GM23338 (cell line): ENCODE results near the gene QKI. TPM values are rescaled to one million over a fixed set of nuclear protein-coding genes. Genes with fewer than 3 reads are reported as not detected.

ENCODE experiments used
- ATAC-seq: fragments of 200-7000 bp; cut with Tn5 transposase; 3 replicates; pipeline ENCODE4 v1.9.1; 2020
- DNase-seq: peaks from one replicate; pipeline ENCODE4 v3.0.0-alpha.2; 2015; ENCODE audit warnings: low spot score
- H2AFZ ChIP-seq: fragments of 200-600 bp; sonication (generic); 2 replicates; pipeline ENCODE4 v1.8.0; 2016; ENCODE audit warnings: antibody characterized with exemption, mild to moderate bottlenecking, moderate library complexity
- H3F3A ChIP-seq: fragments of 200-600 bp; sonication (generic); replicated peaks from 2 replicates; pipeline ENCODE4 v1.8.0; 2017; ENCODE audit warnings: antibody characterized with exemption, mixed run types, low read depth
- H3K27ac ChIP-seq: fragments of 200-600 bp; sonication (generic); 2 replicates; pipeline ENCODE4 v1.6.1; 2016; ENCODE audit warnings: low read depth
- H3K27me3 ChIP-seq: fragments of 200-600 bp; sonication (generic); 2 replicates; pipeline ENCODE4 v1.8.0; 2016; ENCODE audit warnings: mild to moderate bottlenecking, mixed run types, moderate library complexity; ENCODE audit not compliant: insufficient read depth
- H3K36me3 ChIP-seq: fragments of 200-600 bp; sonication (generic); 2 replicates; pipeline ENCODE4 v1.8.0; 2016; ENCODE audit warnings: mild to moderate bottlenecking; ENCODE audit not compliant: insufficient read depth
- H3K4me1 ChIP-seq: fragments of 200-600 bp; sonication (generic); 2 replicates; pipeline ENCODE4 v1.8.0; 2016; ENCODE audit warnings: mild to moderate bottlenecking, moderate library complexity; ENCODE audit not compliant: insufficient read depth
- H3K4me2 ChIP-seq: fragments of 200-600 bp; sonication (generic); 2 replicates; pipeline ENCODE4 v1.7.1; 2017; ENCODE audit warnings: mixed run types
- H3K4me3 ChIP-seq: fragments of 200-600 bp; sonication (generic); 2 replicates; pipeline ENCODE4 v1.6.1; 2016; ENCODE audit warnings: mixed run types
- H3K79me2 ChIP-seq: fragments of 200-600 bp; sonication (generic); replicated peaks from 2 replicates; pipeline ENCODE4 v1.8.0; 2017; ENCODE audit warnings: mild to moderate bottlenecking; ENCODE audit not compliant: insufficient read depth
- H3K9me2 ChIP-seq: fragments of 200-600 bp; sonication (generic); 2 replicates; pipeline ENCODE4 v1.8.0; 2017; ENCODE audit not compliant: insufficient read depth
- H4K20me1 ChIP-seq: fragments of 200-600 bp; sonication (generic); replicated peaks from 2 replicates; pipeline ENCODE4 v1.8.0; 2017; ENCODE audit warnings: mild to moderate bottlenecking; ENCODE audit not compliant: insufficient read depth
- H3K27ac Mint-ChIP-seq: 2 replicates; pipeline ENCODE4 v1.8.0; 2020; ENCODE audit warnings: inconsistent platforms, mild to moderate bottlenecking, moderate library complexity, mixed read lengths
- H3K27me3 Mint-ChIP-seq: 3 replicates; pipeline ENCODE4 v1.8.0; 2022; ENCODE audit warnings: low read depth, mild to moderate bottlenecking, moderate library complexity, mixed read lengths, inconsistent platforms; ENCODE audit not compliant: insufficient read depth, poor library complexity
- H3K36me3 Mint-ChIP-seq: 3 replicates; pipeline ENCODE4 v1.8.0; 2021; ENCODE audit warnings: low read depth, mild to moderate bottlenecking, inconsistent platforms, moderate library complexity, mixed read lengths
- H3K4me1 Mint-ChIP-seq: 3 replicates; pipeline ENCODE4 v1.8.0; 2020; ENCODE audit warnings: mild to moderate bottlenecking, inconsistent platforms, mixed read lengths
- H3K4me3 Mint-ChIP-seq: 3 replicates; pipeline ENCODE4 v1.8.0; 2021; ENCODE audit warnings: moderate library complexity, mild to moderate bottlenecking, inconsistent platforms, mixed read lengths
- H3K9me3 Mint-ChIP-seq: 3 replicates; pipeline ENCODE4 v1.8.0; 2020; ENCODE audit warnings: moderate library complexity, mild to moderate bottlenecking, inconsistent platforms, mixed read lengths
- CREB1 ChIP-seq: fragments of 250-450 bp; sonication (Bioruptor Pico); IDR thresholded peaks from 2 replicates; pipeline ENCODE4 v1.5.0; 2020; ENCODE audit warnings: low read depth, mild to moderate bottlenecking, moderate library complexity
- EZH2 ChIP-seq: fragments of 200-600 bp; sonication (generic); IDR thresholded peaks from one replicate; pipeline ENCODE4 v1.8.0; 2017; ENCODE audit warnings: antibody characterized with exemption, mild to moderate bottlenecking, low read depth; ENCODE audit not compliant: unreplicated experiment
- EZH2phosphoT487 ChIP-seq: fragments of 200-600 bp; sonication (generic); IDR thresholded peaks from one replicate; pipeline ENCODE4 v1.8.1; 2018; ENCODE audit warnings: antibody characterized with exemption; ENCODE audit not compliant: unreplicated experiment
- JUNB ChIP-seq: IDR thresholded peaks from one replicate; pipeline ENCODE4 v1.6.1; 2016; ENCODE audit warnings: antibody characterized with exemption; ENCODE audit not compliant: unreplicated experiment
- NANOG ChIP-seq: IDR thresholded peaks from 2 replicates; pipeline ENCODE4 v1.6.1; 2016; ENCODE audit warnings: antibody characterized with exemption, borderline replicate concordance
- POLR2AphosphoS5 ChIP-seq: IDR thresholded peaks from 2 replicates; pipeline ENCODE4 v1.6.1; 2016; ENCODE audit warnings: antibody characterized with exemption, low read depth
- STAT1 ChIP-seq: IDR thresholded peaks from one replicate; pipeline ENCODE4 v1.6.1; 2016; ENCODE audit warnings: antibody characterized with exemption; ENCODE audit not compliant: unreplicated experiment
- ZNF114 ChIP-seq: fragments of 250-450 bp; sonication (Bioruptor Pico); IDR thresholded peaks from 2 replicates; pipeline ENCODE4 v1.5.0; 2020; ENCODE audit warnings: mild to moderate bottlenecking, moderate library complexity
- ZNF331 ChIP-seq: fragments of 250-450 bp; sonication (Bioruptor Pico); IDR thresholded peaks from 2 replicates; pipeline ENCODE4 v1.5.0; 2020; ENCODE audit warnings: low read depth, mild to moderate bottlenecking, moderate library complexity
- polyA plus RNA-seq: library from polyadenylated mRNA; unstranded; fragments of >200 nt; fragmentation: Nextera tagmentation; extraction: Ambion mirVana; gene quantifications from 2 replicates; pipeline ENCODE4 v1.2.1, GENCODE V29; 2016
- total RNA-seq: library from RNA; depleted of rRNA; stranded (reverse); fragments of >200 nt; shearing (Covaris generic); gene quantifications from 2 replicates; pipeline ENCODE4 v1.2.3, GENCODE V29; 2014
- TF ChIP-seq, protein P1 (sequence below): IDR thresholded peaks from 2 replicates; pipeline ENCODE4 v1.6.1; 2016; ENCODE audit warnings: antibody characterized with exemption
- TF ChIP-seq, protein P2 (sequence below), 2 experiments: fragments of 200-600 bp in 1 of 2; sonication (generic) in 1 of 2; conservative IDR thresholded peaks; 2 replicates each; pipeline versions ENCODE4 v1.5.1 to v1.6.1; 2016 to 2017; ENCODE audit warnings: antibody characterized with exemption in 2 of 2, low read depth in 2 of 2, mild to moderate bottlenecking in 2 of 2, moderate library complexity in 1 of 2
- TF ChIP-seq, protein P3 (sequence below): IDR thresholded peaks from one replicate; pipeline ENCODE4 v1.6.1; 2018; ENCODE audit warnings: antibody characterized with exemption; ENCODE audit not compliant: unreplicated experiment
- TF ChIP-seq, protein P4 (sequence below): fragments of 250-450 bp; sonication (Bioruptor Pico); IDR thresholded peaks from 2 replicates; pipeline ENCODE4 v1.5.0; 2020; ENCODE audit warnings: mild to moderate bottlenecking, moderate library complexity

The QKI gene
- total and polyA plus RNA-seq, 2 experiments from 2014 or later = 60.8 to 159 TPM

DNA sequence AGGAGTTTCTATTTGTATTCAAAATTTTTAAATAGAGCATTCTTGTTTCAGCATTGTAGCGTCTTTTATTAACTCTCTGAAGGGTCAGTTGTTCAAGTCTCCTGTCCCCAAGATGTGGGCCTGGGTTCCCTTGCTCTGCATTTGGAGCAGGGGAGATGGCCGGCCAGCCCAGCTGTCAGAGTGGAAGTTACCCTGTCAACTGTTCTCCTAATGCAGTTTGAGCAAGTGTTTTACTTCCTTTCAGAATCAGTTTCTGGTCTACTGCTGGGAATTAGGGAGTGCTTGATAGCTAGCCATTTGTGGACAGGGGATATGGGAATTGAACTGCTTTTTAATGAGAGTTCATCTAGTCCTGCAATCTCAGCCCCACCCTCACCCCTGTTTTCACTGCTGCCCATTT lies 116.6 kb downstream of the QKI start:
- no peak overlapping the region for H3K4me2 ChIP-seq
- H3K4me1 ChIP-seq = peaks cover 37% of the 10 kb centered on the region
- Mint-ChIP-seq H3K27me3 (no peaks in the 10 kb centered on the region), H3K4me3 (no peak overlapping the region), H3K4me1 (peaks cover 64% of the 10 kb centered on the region), H3K36me3 (no peaks in the 10 kb centered on the region), H3K9me3 (no peaks in the 10 kb centered on the region), H3K27ac (no peak overlapping the region)
- no peaks in the 10 kb centered on the region for H3K27me3 ChIP-seq
- ATAC-seq = no peak
- TF ChIP-seq EZH2phosphoT487 = no peak
- TF ChIP-seq, protein P1, sequence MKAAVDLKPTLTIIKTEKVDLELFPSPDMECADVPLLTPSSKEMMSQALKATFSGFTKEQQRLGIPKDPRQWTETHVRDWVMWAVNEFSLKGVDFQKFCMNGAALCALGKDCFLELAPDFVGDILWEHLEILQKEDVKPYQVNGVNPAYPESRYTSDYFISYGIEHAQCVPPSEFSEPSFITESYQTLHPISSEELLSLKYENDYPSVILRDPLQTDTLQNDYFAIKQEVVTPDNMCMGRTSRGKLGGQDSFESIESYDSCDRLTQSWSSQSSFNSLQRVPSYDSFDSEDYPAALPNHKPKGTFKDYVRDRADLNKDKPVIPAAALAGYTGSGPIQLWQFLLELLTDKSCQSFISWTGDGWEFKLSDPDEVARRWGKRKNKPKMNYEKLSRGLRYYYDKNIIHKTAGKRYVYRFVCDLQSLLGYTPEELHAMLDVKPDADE = no peak
- TF ChIP-seq ZNF114 (CRISPR knock-in tag) = no peak
- TF ChIP-seq POLR2AphosphoS5 = no peak
- TF ChIP-seq ZNF331 (CRISPR knock-in tag) = no peak
- TF ChIP-seq EZH2 = no peak
- TF ChIP-seq, protein P2, sequence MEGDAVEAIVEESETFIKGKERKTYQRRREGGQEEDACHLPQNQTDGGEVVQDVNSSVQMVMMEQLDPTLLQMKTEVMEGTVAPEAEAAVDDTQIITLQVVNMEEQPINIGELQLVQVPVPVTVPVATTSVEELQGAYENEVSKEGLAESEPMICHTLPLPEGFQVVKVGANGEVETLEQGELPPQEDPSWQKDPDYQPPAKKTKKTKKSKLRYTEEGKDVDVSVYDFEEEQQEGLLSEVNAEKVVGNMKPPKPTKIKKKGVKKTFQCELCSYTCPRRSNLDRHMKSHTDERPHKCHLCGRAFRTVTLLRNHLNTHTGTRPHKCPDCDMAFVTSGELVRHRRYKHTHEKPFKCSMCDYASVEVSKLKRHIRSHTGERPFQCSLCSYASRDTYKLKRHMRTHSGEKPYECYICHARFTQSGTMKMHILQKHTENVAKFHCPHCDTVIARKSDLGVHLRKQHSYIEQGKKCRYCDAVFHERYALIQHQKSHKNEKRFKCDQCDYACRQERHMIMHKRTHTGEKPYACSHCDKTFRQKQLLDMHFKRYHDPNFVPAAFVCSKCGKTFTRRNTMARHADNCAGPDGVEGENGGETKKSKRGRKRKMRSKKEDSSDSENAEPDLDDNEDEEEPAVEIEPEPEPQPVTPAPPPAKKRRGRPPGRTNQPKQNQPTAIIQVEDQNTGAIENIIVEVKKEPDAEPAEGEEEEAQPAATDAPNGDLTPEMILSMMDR (conservative IDR thresholded peaks at IDR 0.05; ENCODE audit: low read depth in 2 of 2) = no peak
- no peak for TF ChIP-seq STAT1
- no peak for TF ChIP-seq JUNB
- no peak for TF ChIP-seq NANOG
- no peak for TF ChIP-seq CREB1 (CRISPR knock-in tag)
- TF ChIP-seq, protein P3, sequence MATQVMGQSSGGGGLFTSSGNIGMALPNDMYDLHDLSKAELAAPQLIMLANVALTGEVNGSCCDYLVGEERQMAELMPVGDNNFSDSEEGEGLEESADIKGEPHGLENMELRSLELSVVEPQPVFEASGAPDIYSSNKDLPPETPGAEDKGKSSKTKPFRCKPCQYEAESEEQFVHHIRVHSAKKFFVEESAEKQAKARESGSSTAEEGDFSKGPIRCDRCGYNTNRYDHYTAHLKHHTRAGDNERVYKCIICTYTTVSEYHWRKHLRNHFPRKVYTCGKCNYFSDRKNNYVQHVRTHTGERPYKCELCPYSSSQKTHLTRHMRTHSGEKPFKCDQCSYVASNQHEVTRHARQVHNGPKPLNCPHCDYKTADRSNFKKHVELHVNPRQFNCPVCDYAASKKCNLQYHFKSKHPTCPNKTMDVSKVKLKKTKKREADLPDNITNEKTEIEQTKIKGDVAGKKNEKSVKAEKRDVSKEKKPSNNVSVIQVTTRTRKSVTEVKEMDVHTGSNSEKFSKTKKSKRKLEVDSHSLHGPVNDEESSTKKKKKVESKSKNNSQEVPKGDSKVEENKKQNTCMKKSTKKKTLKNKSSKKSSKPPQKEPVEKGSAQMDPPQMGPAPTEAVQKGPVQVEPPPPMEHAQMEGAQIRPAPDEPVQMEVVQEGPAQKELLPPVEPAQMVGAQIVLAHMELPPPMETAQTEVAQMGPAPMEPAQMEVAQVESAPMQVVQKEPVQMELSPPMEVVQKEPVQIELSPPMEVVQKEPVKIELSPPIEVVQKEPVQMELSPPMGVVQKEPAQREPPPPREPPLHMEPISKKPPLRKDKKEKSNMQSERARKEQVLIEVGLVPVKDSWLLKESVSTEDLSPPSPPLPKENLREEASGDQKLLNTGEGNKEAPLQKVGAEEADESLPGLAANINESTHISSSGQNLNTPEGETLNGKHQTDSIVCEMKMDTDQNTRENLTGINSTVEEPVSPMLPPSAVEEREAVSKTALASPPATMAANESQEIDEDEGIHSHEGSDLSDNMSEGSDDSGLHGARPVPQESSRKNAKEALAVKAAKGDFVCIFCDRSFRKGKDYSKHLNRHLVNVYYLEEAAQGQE = no peak
- TF ChIP-seq, protein P4, sequence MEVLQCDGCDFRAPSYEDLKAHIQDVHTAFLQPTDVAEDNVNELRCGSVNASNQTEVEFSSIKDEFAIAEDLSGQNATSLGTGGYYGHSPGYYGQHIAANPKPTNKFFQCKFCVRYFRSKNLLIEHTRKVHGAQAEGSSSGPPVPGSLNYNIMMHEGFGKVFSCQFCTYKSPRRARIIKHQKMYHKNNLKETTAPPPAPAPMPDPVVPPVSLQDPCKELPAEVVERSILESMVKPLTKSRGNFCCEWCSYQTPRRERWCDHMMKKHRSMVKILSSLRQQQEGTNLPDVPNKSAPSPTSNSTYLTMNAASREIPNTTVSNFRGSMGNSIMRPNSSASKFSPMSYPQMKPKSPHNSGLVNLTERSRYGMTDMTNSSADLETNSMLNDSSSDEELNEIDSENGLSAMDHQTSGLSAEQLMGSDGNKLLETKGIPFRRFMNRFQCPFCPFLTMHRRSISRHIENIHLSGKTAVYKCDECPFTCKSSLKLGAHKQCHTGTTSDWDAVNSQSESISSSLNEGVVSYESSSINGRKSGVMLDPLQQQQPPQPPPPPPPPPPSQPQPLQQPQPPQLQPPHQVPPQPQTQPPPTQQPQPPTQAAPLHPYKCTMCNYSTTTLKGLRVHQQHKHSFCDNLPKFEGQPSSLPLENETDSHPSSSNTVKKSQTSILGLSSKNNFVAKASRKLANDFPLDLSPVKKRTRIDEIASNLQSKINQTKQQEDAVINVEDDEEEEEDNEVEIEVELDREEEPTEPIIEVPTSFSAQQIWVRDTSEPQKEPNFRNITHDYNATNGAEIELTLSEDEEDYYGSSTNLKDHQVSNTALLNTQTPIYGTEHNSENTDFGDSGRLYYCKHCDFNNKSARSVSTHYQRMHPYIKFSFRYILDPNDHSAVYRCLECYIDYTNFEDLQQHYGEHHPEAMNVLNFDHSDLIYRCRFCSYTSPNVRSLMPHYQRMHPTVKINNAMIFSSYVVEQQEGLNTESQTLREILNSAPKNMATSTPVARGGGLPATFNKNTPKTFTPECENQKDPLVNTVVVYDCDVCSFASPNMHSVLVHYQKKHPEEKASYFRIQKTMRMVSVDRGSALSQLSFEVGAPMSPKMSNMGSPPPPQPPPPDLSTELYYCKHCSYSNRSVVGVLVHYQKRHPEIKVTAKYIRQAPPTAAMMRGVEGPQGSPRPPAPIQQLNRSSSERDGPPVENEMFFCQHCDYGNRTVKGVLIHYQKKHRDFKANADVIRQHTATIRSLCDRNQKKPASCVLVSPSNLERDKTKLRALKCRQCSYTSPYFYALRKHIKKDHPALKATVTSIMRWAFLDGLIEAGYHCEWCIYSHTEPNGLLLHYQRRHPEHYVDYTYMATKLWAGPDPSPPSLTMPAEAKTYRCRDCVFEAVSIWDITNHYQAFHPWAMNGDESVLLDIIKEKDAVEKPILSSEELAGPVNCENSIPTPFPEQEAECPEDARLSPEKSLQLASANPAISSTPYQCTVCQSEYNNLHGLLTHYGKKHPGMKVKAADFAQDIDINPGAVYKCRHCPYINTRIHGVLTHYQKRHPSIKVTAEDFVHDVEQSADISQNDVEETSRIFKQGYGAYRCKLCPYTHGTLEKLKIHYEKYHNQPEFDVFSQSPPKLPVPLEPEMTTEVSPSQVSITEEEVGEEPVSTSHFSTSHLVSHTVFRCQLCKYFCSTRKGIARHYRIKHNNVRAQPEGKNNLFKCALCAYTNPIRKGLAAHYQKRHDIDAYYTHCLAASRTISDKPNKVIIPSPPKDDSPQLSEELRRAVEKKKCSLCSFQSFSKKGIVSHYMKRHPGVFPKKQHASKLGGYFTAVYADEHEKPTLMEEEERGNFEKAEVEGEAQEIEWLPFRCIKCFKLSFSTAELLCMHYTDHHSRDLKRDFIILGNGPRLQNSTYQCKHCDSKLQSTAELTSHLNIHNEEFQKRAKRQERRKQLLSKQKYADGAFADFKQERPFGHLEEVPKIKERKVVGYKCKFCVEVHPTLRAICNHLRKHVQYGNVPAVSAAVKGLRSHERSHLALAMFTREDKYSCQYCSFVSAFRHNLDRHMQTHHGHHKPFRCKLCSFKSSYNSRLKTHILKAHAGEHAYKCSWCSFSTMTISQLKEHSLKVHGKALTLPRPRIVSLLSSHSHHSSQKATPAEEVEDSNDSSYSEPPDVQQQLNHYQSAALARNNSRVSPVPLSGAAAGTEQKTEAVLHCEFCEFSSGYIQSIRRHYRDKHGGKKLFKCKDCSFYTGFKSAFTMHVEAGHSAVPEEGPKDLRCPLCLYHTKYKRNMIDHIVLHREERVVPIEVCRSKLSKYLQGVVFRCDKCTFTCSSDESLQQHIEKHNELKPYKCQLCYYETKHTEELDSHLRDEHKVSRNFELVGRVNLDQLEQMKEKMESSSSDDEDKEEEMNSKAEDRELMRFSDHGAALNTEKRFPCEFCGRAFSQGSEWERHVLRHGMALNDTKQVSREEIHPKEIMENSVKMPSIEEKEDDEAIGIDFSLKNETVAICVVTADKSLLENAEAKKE = no peak
- H3K27ac ChIP-seq = no peak overlapping the region
- no peaks in the 10 kb centered on the region for H3F3A ChIP-seq
- H3K79me2 ChIP-seq = peaks cover 92% of the 10 kb centered on the region
- DNase-seq = no peak
- no peak overlapping the region for H3K4me3 ChIP-seq
- H2AFZ ChIP-seq = no peak overlapping the region
- no peaks in the 10 kb centered on the region for H3K9me2 ChIP-seq
- no peaks in the 10 kb centered on the region for H3K36me3 ChIP-seq
- peaks cover 39% of the 10 kb centered on the region for H4K20me1 ChIP-seq
